Stomach (tissue), 4 donors: ENCODE measurements around the gene LMBR1L.

Source experiments
- POLR2A ChIP-seq, 4 donors: fragments of 450-650 bp; IDR thresholded peaks; one replicate each; pipeline ENCODE4 v1.6.1; 2016; ENCODE audit warnings: antibody characterized with exemption in 4 of 4, control low read depth in 2 of 4, mild to moderate bottlenecking in 1 of 4, moderate library complexity in 1 of 4
- TF ChIP-seq, protein P1 (sequence below), 7 experiments: fragments of 450-650 bp in 4 of 7; fragments of 200-600 bp in 3 of 7; sonication (generic) in 3 of 7; IDR thresholded peaks; one replicate each; pipeline ENCODE4 v1.5.1; 2016 to 2019; ENCODE audit warnings: antibody characterized with exemption in 7 of 7, control low read depth in 2 of 7, mild to moderate bottlenecking in 1 of 7

DNA sequence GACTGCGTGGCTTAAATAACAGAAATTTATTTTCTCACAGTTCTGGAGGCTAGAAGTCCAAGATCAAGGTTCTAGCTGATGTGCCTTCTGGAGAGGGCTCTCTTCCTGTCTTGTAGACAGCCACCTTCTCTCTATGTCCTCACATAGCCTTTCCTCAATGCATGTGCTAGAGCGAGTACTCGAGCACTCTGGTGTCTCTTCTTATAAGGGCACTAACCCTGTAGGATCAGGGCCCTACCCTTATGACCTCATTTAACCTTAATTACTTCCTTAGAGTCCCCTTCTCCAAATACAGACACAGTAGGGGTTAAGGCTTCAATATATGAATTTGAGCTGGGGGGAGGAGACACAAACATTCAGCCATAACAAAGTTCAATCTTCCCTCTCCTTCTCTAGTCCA lies 26.2 kb downstream of the LMBR1L start:
- no peak for TF ChIP-seq POLR2A (IDR thresholded peaks at IDR 0.05)
- TF ChIP-seq, protein P1, sequence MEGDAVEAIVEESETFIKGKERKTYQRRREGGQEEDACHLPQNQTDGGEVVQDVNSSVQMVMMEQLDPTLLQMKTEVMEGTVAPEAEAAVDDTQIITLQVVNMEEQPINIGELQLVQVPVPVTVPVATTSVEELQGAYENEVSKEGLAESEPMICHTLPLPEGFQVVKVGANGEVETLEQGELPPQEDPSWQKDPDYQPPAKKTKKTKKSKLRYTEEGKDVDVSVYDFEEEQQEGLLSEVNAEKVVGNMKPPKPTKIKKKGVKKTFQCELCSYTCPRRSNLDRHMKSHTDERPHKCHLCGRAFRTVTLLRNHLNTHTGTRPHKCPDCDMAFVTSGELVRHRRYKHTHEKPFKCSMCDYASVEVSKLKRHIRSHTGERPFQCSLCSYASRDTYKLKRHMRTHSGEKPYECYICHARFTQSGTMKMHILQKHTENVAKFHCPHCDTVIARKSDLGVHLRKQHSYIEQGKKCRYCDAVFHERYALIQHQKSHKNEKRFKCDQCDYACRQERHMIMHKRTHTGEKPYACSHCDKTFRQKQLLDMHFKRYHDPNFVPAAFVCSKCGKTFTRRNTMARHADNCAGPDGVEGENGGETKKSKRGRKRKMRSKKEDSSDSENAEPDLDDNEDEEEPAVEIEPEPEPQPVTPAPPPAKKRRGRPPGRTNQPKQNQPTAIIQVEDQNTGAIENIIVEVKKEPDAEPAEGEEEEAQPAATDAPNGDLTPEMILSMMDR (IDR thresholded peaks at IDR 0.05): no peak
